GM21390 (cell line): ENCODE data around the gene MTF1.

ENCODE experiments used
- ATAC-seq: cut with Tn5 transposase; IDR thresholded peaks from one replicate; pipeline ENCODE4 v1.9.1; 2021; ENCODE audit not compliant: unreplicated experiment

Gene MTF1

GRCh38 chr1:37868466-37868865 is 9.1 kb upstream of the MTF1 start:
- ATAC-seq: no peak

GRCh38 chr1:37867784-37868183 is 8.4 kb upstream of the MTF1 start:
- no peak for ATAC-seq

GRCh38 chr1:37866491-37866890 is 7.1 kb upstream of the MTF1 start:
- no peak for ATAC-seq

GRCh38 chr1:37865348-37866120 is 6.1 kb upstream of the MTF1 start:
- no peak for ATAC-seq

GRCh38 chr1:37862330-37862729 is 2.9 kb upstream of the MTF1 start:
- no peak for ATAC-seq

- ATAC-seq: no peak
Measured at GRCh38 chr1:37861151-37861550, 1.8 kb upstream of the MTF1 start.

- ATAC-seq: no peak
Measured at GRCh38 chr1:37860346-37860666, 914 bp upstream of the MTF1 start.

- ATAC-seq: no peak
Measured at GRCh38 chr1:37858931-37859506, 373 bp downstream of the MTF1 start.

GRCh38 chr1:37854406-37854805 is 5.0 kb downstream of the MTF1 start:
- no peak for ATAC-seq

GRCh38 chr1:37853157-37853556 is 6.2 kb downstream of the MTF1 start:
- no peak for ATAC-seq

- no peak for ATAC-seq
Measured at GRCh38 chr1:37851782-37852210, 7.6 kb downstream of the MTF1 start.

- ATAC-seq: no peak
Measured at GRCh38 chr1:37851262-37851661, 8.1 kb downstream of the MTF1 start.

- no peak for ATAC-seq
Measured at GRCh38 chr1:37850352-37850955, 8.9 kb downstream of the MTF1 start.

- ATAC-seq: no peak
Measured at GRCh38 chr1:37849480-37849879, 9.9 kb downstream of the MTF1 start.

- ATAC-seq: no peak
Measured at GRCh38 chr1:37846647-37847339, 12.6 kb downstream of the MTF1 start.

- ATAC-seq: no peak
Measured at GRCh38 chr1:37845786-37846185, 13.6 kb downstream of the MTF1 start.

- no peak for ATAC-seq
Measured at GRCh38 chr1:37845049-37845646, 14.2 kb downstream of the MTF1 start.

- no peak for ATAC-seq
Measured at GRCh38 chr1:37844536-37844935, 14.9 kb downstream of the MTF1 start.

- ATAC-seq: no peak
Measured at GRCh38 chr1:37841652-37842051, 17.7 kb downstream of the MTF1 start.

- no peak for ATAC-seq
Measured at GRCh38 chr1:37840711-37841110, 18.7 kb downstream of the MTF1 start.

- no peak for ATAC-seq
Measured at GRCh38 chr1:37839676-37840075, 19.7 kb downstream of the MTF1 start.

- no peak for ATAC-seq
Measured at GRCh38 chr1:37836788-37837187, 22.6 kb downstream of the MTF1 start.
